HCT116 (cell line): ENCODE measurements around the gene SBF2. TPM values are rescaled to one million over a fixed set of nuclear protein-coding genes. Genes with fewer than 3 reads are reported as not detected.

Experiments
- ATAC-seq: fragments of 200-7000 bp; cut with Tn5 transposase; 2 replicates; pipeline ENCODE4 v1.9.1; 2020; ENCODE audit warnings: mild to moderate bottlenecking, moderate library complexity
- BruUV-seq: library from RNA; stranded (reverse); fragments of 400-500 nt; replicated peaks from 2 replicates; lab custom pipeline; 2021; lab: Mats Ljungman, UMichigan
- CTCF ChIA-PET: fragments of 300-600 bp; sonication (Branson Sonifier 250); formaldehyde crosslinking; loops from one replicate; lab custom pipeline; 2021; ENCODE audit warnings: antibody characterized with exemption; lab: Charles Lee
- POLR2A ChIA-PET: fragments of 300-600, 350-600 bp; sonication (Branson Sonifier 250); formaldehyde crosslinking; loops from one replicate; lab custom pipeline; 2021; ENCODE audit warnings: antibody characterized with exemption; lab: Charles Lee
- RAD21 ChIA-PET, 2 experiments: fragments of 300-600 bp; sonication (Branson Sonifier 250); formaldehyde crosslinking; loops; one replicate each; lab custom pipeline; 2023; ENCODE audit warnings: low total read pairs in 2 of 2; ENCODE audit not compliant: uncharacterized antibody in 2 of 2, unreplicated experiment in 2 of 2, low non-redundant PET in 1 of 2; lab: Charles Lee
- DNase-seq: peaks from one replicate; pipeline ENCODE4 v3.0.0-alpha.2; 2010; ENCODE audit warnings: low read depth, low spot score
- H2AFZ ChIP-seq: fragments of 200-600 bp; shearing (Covaris generic), sonication (generic); 2 replicates; pipeline ENCODE4 v1.6.1; 2017; ENCODE audit warnings: low read depth, mixed run types, mixed read lengths, antibody characterized with exemption, low read length; ENCODE audit not compliant: poor library complexity, severe bottlenecking
- H3K27ac ChIP-seq: 2 replicates; pipeline ENCODE4 v1.5.1; 2012; ENCODE audit warnings: low read depth, low read length
- H3K27me3 ChIP-seq: fragments of 200-600 bp; sonication (generic); 2 replicates; pipeline ENCODE4 v1.6.1; 2016; ENCODE audit warnings: mixed run types, low read length, mixed read lengths; ENCODE audit not compliant: insufficient read depth
- H3K36me3 ChIP-seq, 2 experiments: fragments of 200-500 bp in 1 of 2; fragments of 200-600 bp in 1 of 2; sonication (Bioruptor generic) in 1 of 2; sonication (generic) in 1 of 2; 2 replicates each; pipeline versions ENCODE4 v1.5.1 to v1.6.1; 2014 to 2016; ENCODE audit warnings: low read length in 2 of 2, inconsistent platforms in 1 of 2, mixed read lengths in 1 of 2, mixed run types in 1 of 2; ENCODE audit not compliant: insufficient read depth in 2 of 2, control insufficient read depth in 1 of 2
- H3K4me1 ChIP-seq, 2 experiments: fragments of 200-600 bp in 1 of 2; sonication (generic) in 1 of 2; 2 replicates each; pipeline versions ENCODE4 v1.5.1 to v1.6.1; 2012 to 2017; ENCODE audit warnings: low read length in 2 of 2, inconsistent platforms in 1 of 2, mild to moderate bottlenecking in 1 of 2, mixed read lengths in 1 of 2, mixed run types in 1 of 2, moderate library complexity in 1 of 2; ENCODE audit not compliant: insufficient read depth in 2 of 2, control insufficient read depth in 1 of 2
- H3K4me2 ChIP-seq: fragments of 200-600 bp; sonication (generic); 2 replicates; pipeline ENCODE4 v1.6.1; 2017; ENCODE audit warnings: mixed run types, low read length, mixed read lengths
- H3K4me3 ChIP-seq, 2 experiments: fragments of 200-600 bp in 1 of 2; sonication (generic) in 1 of 2; replicated peaks in 1 of 2; 2 replicates each; pipeline ENCODE4 v1.5.1; 2011 to 2016; ENCODE audit warnings: low read length in 2 of 2, control low read depth in 1 of 2, low read depth in 1 of 2, mild to moderate bottlenecking in 1 of 2, mixed read lengths in 1 of 2, mixed run types in 1 of 2
- H3K79me2 ChIP-seq: fragments of 200-600 bp; sonication (generic); 2 replicates; pipeline ENCODE4 v1.6.1; 2017; ENCODE audit warnings: mild to moderate bottlenecking, mixed run types, low read length, moderate library complexity, mixed read lengths; ENCODE audit not compliant: insufficient read depth
- H3K9ac ChIP-seq: fragments of 200-600 bp; sonication (generic); 2 replicates; pipeline ENCODE4 v1.6.1; 2016; ENCODE audit warnings: low read length, mixed read lengths
- H3K9me2 ChIP-seq: fragments of 200-600 bp; sonication (generic), shearing (Covaris generic); 2 replicates; pipeline ENCODE4 v1.6.1; 2017; ENCODE audit warnings: mixed run types, mild to moderate bottlenecking, moderate library complexity; ENCODE audit not compliant: insufficient read depth
- H3K9me3 ChIP-seq, 2 experiments: fragments of 200-500 bp in 1 of 2; fragments of 200-600 bp in 1 of 2; sonication (Bioruptor generic) in 1 of 2; sonication (generic) in 1 of 2; 2 replicates each; pipeline ENCODE4 v1.6.1; 2014 to 2017; ENCODE audit warnings: low read length in 2 of 2, mixed read lengths in 2 of 2, inconsistent platforms in 1 of 2, low read depth in 1 of 2, mild to moderate bottlenecking in 1 of 2, mixed run types in 1 of 2, moderate library complexity in 1 of 2; ENCODE audit not compliant: control insufficient read depth in 1 of 2, insufficient read depth in 1 of 2
- H4K20me1 ChIP-seq: fragments of 200-600 bp; sonication (generic), shearing (Covaris generic); 2 replicates; pipeline ENCODE4 v1.6.1; 2017; ENCODE audit warnings: mixed run types, mild to moderate bottlenecking, moderate library complexity; ENCODE audit not compliant: insufficient read depth
- CBX3 ChIP-seq: IDR thresholded peaks from 2 replicates; pipeline ENCODE4 v1.6.1; 2012; ENCODE audit warnings: low read depth
- EGR1 ChIP-seq: IDR thresholded peaks from 2 replicates; pipeline ENCODE4 v1.6.1; 2012; ENCODE audit warnings: low read depth
- ELF1 ChIP-seq: IDR thresholded peaks from 2 replicates; pipeline ENCODE4 v1.6.1; 2012; ENCODE audit warnings: low read depth, borderline replicate concordance
- EZH2phosphoT487 ChIP-seq: fragments of 200-600 bp; IDR thresholded peaks from 2 replicates; pipeline ENCODE4 v1.6.1; 2018; ENCODE audit warnings: antibody characterized with exemption, borderline replicate concordance
- FOSL1 ChIP-seq: IDR thresholded peaks from 2 replicates; pipeline ENCODE4 v1.6.1; 2012; ENCODE audit warnings: low read depth
- POLR2AphosphoS5 ChIP-seq: IDR thresholded peaks from 2 replicates; pipeline ENCODE4 v1.6.1; 2011; ENCODE audit warnings: mild to moderate bottlenecking, low read depth, low read length, moderate library complexity
- RAD21 ChIP-seq: IDR thresholded peaks from 2 replicates; pipeline ENCODE4 v1.6.1; 2012; ENCODE audit warnings: low read depth, mild to moderate bottlenecking
- SIN3A ChIP-seq: IDR thresholded peaks from 2 replicates; pipeline ENCODE4 v1.6.1; 2012; ENCODE audit warnings: low read depth
- SRF ChIP-seq: IDR thresholded peaks from 2 replicates; pipeline ENCODE4 v1.6.1; 2012; ENCODE audit warnings: low read depth
- TCF7L2 ChIP-seq: IDR thresholded peaks from 2 replicates; pipeline ENCODE4 v1.7.0; 2011; ENCODE audit warnings: borderline replicate concordance, inconsistent platforms; ENCODE audit not compliant: insufficient read depth, insufficient read length; ENCODE audit errors: extremely low read depth
- ZFX ChIP-seq: fragments of 450-650 bp; IDR thresholded peaks from 2 replicates; pipeline ENCODE4 v1.6.1; 2017
- intact Hi-C: fragments of 100-400 bp; cut with micrococcal nuclease; formaldehyde crosslinking; loops from 2 replicates; pipeline ENCODE4 v1.10.0; 2022
- total RNA-seq: library from RNA; stranded (reverse); gene quantifications from one replicate; pipeline ENCODE4 v1.2.1, GENCODE V29; 2021; ENCODE audit not compliant: unreplicated experiment
- TF ChIP-seq, protein P1 (sequence below): IDR thresholded peaks from 2 replicates; pipeline ENCODE4 v1.6.1; 2012
- TF ChIP-seq, protein P2 (sequence below): IDR thresholded peaks from 2 replicates; pipeline ENCODE4 v1.6.1; 2012

SBF2 gene
- total RNA-seq, 1 experiment from 2014 or later: 35.0 TPM

DNA sequence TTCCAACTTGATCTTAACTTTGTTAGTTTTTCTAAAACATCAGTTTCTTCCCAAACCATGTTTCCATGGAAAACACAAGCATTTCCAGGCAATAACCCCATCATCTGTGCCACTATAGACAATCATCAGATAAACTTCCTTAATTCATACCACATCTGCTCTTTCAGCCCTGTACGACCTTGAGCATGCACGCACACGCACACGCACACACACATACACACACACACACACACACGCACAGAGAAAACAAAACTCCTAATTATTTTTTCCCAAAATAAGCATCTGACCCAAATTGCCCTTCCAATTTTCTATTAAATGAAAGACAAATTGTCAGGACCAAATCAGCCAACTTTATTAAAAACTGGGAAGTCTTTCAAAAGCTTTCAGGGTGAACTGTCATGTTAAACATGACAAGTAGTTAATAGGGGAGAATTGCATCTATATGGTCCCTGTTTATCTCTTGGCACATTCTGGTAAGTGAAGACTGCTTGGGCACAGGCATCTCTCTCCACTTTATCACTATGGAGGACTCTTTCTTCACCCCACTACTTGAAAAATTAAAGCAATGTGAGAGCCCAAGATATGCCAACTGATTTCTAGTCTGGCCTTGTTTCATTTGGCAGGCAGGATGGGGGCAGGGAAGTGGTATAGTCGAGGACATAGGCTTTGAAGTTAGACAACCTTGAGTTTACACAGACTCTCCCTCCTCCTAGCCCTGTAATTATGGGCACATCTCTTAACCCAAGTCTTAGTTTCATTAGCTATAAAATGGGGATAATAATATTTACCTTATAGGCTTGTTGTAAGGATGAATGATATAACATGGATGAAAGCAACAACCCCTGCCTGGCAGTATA is 25.9 kb upstream of the SBF2 start:
- CTCF ChIA-PET: interaction anchor here (0.7 kb wide), 1 partner anchor 47 kb away, joined by 3 read pairs; no protein-coding TSS in a partner anchor

DNA sequence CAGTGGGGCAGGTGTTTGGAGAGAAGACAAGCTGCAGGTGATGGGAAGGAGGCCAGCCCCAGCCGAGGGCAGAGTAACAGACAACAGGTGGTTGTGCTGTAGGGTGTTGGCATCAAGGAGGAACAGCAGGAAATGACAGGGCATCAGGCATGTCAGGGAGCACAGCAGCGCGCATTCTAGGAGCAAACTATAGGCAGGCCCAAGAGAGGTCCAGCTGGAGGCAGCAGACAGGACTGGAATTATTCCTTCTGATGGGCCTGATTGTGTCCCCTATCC is 24.4 kb upstream of the SBF2 start:
- ChIA-PET POLR2A (interaction anchor here (1.9 kb wide), 1 partner anchor 13 kb away, joined by 4 read pairs; the partner anchor contains the start of gene ADM), CTCF (no interaction called here), RAD21 (no interaction called here)
- Histone ChIP-seq H4K20me1 (no peaks in the 10 kb centered on the region), H3K9ac (no peak overlapping the region), H3K4me2 (no peak overlapping the region), H3K79me2 (no peaks in the 10 kb centered on the region), H3K36me3 (no peaks in the 10 kb centered on the region), H3K4me3 (no peak overlapping the region), H2AFZ (no peak overlapping the region), H3K27ac (no peak overlapping the region), H3K9me2 (no peaks in the 10 kb centered on the region), H3K4me1 (peaks cover 5 to 20% of the 10 kb centered on the region in 2 experiments; a peak in 3 of 4 replicates), H3K27me3 (no peaks in the 10 kb centered on the region), H3K9me3 (no peaks in the 10 kb centered on the region)
- TF ChIP-seq, protein P1, sequence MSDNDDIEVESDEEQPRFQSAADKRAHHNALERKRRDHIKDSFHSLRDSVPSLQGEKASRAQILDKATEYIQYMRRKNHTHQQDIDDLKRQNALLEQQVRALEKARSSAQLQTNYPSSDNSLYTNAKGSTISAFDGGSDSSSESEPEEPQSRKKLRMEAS: no peak
- no peak for TF ChIP-seq ELF1
- TF ChIP-seq EGR1: no peak
- no peak for TF ChIP-seq TCF7L2
- TF ChIP-seq RAD21: no peak
- no peak for TF ChIP-seq EZH2phosphoT487
- no peak for TF ChIP-seq ZFX
- no peak for TF ChIP-seq SRF
- TF ChIP-seq FOSL1: no peak
- TF ChIP-seq CBX3: no peak
- intact Hi-C loops: no loop called here
- ATAC-seq (no peak), DNase-seq (no peak)
- no TSS peak for BruUV-seq

More for the DNA sequence above, 25.9 kb upstream of the SBF2 start:
- RAD21 ChIA-PET: no interaction called here
- H3K27me3 ChIP-seq: no peaks in the 10 kb centered on the region
- TF ChIP-seq, protein P2, sequence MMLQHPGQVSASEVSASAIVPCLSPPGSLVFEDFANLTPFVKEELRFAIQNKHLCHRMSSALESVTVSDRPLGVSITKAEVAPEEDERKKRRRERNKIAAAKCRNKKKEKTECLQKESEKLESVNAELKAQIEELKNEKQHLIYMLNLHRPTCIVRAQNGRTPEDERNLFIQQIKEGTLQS: no peak
- TF ChIP-seq ZFX: no peak
- no peak for TF ChIP-seq FOSL1
- TF ChIP-seq SIN3A: no peak
- TF ChIP-seq POLR2AphosphoS5: no peak
- intact Hi-C loops: loop anchor here (5.0 kb wide), 2 partner anchors 348 to 417 kb away; no protein-coding TSS in a partner anchor
- ATAC-seq (no peak), DNase-seq (no peak)
- no peak overlapping the region for H3K4me2 ChIP-seq
- no peaks in the 10 kb centered on the region for H3K9me3 ChIP-seq
- H3K4me1 ChIP-seq: peaks cover 5 to 17% of the 10 kb centered on the region in 2 experiments; a peak in 3 of 4 replicates
- POLR2A ChIA-PET: no interaction called here
- no peak overlapping the region for H3K27ac ChIP-seq
- no peaks in the 10 kb centered on the region for H3K79me2 ChIP-seq
- no peak overlapping the region for H3K9ac ChIP-seq
- H3K4me3 ChIP-seq: no peak overlapping the region
- no peak overlapping the region for H2AFZ ChIP-seq
- BruUV-seq: no TSS peak
- no peaks in the 10 kb centered on the region for H3K36me3 ChIP-seq
- no peaks in the 10 kb centered on the region for H4K20me1 ChIP-seq
- H3K9me2 ChIP-seq: no peaks in the 10 kb centered on the region
